Renal pelvis (tissue), 3 donors: ENCODE results near the gene HSBP1. TPM values are rescaled to one million over a fixed set of nuclear protein-coding genes. Genes with fewer than 3 reads are reported as not detected.

Experiments
- polyA plus RNA-seq, 3 donors: library from polyadenylated mRNA; unstranded; fragments of 120-200 nt; gene quantifications; one replicate each; pipeline ENCODE4 v1.2.1, GENCODE V29; 2013; ENCODE audit not compliant: insufficient read length in 3 of 3

HSBP1 gene
- polyA plus RNA-seq, 3 donors: 191 to 199 (median 196) TPM

Other genes with a start within 250 kb of the HSBP1 start
- gene MLYCD, start 91.1 kb downstream of the HSBP1 start, polyA plus RNA-seq: 1 to 10 TPM; 4.6 to 5.7 (median 5.1) TPM
- 1 to 10 TPM in 1 of 3 donors, under 1 TPM in 2; 0.68 to 1.0 (median 0.92) TPM for gene OSGIN1, start 145.3 kb downstream of the HSBP1 start, polyA plus RNA-seq
- 1 to 10 TPM; 3.1 to 3.3 (median 3.2) TPM for gene NECAB2, start 160.3 kb downstream of the HSBP1 start, polyA plus RNA-seq
- not detected for gene SLC38A8, start 234.8 kb downstream of the HSBP1 start, polyA plus RNA-seq